ENCODE measurements around the gene P4HB.
"Not testable (repeated sequence)": the region's sequence is repeated elsewhere in the genome, so short reads cannot be mapped to it uniquely, and the experiment has no call there.

Gene P4HB

GRCh38 chr17:81842725-81843504 lies 17.4 kb downstream of the P4HB start:
- no peak overlapping the region for H3K4me3 ChIP-seq (ENCODE audit: extremely low read depth, insufficient read depth, low read length, poor library complexity, severe bottlenecking)
- H3K27ac ChIP-seq (ENCODE audit: low read depth, low read length, severe bottlenecking), result no peak overlapping the region
- peaks cover 4% of the 10 kb centered on the region for H3K4me1 ChIP-seq (ENCODE audit: control insufficient read depth, insufficient read depth, low read length, poor library complexity, severe bottlenecking)
- H3K9me3 ChIP-seq (ENCODE audit: control insufficient read depth, low read length), result no peaks in the 10 kb centered on the region
- WGBS, 2 experiments (ENCODE audit: insufficient coverage in 2 of 2), result 93 to 94% methylated on average over 19 to 21 of the region's 21 CpGs
- H3K36me3 ChIP-seq (ENCODE audit: control insufficient read depth, insufficient read depth, low read length), result peaks cover 56% of the 10 kb centered on the region

GRCh38 chr17:81842378-81842724 lies 18.0 kb downstream of the P4HB start:
- WGBS, 2 experiments (ENCODE audit: insufficient coverage in 2 of 2), result 95 to 96% methylated on average over 9 to 11 of the region's 11 CpGs
- H3K36me3 ChIP-seq (ENCODE audit: control insufficient read depth, insufficient read depth, low read length), result peaks cover 51% of the 10 kb centered on the region

GRCh38 chr17:81841866-81842265 lies 18.5 kb downstream of the P4HB start:
- Histone ChIP-seq H3K4me1 (ENCODE audit: control insufficient read depth, insufficient read depth, low read length, poor library complexity, severe bottlenecking) (peaks cover 4% of the 10 kb centered on the region), H3K27ac (ENCODE audit: low read depth, low read length, severe bottlenecking) (no peak overlapping the region), H3K4me3 (ENCODE audit: extremely low read depth, insufficient read depth, low read length, poor library complexity, severe bottlenecking) (no peak overlapping the region), H3K9me3 (ENCODE audit: control insufficient read depth, low read length) (no peaks in the 10 kb centered on the region), H3K36me3 (ENCODE audit: control insufficient read depth, insufficient read depth, low read length) (peaks cover 46% of the 10 kb centered on the region)
- 93 to 96% methylated on average over 15 of the region's 15 CpGs for WGBS, 2 experiments (ENCODE audit: insufficient coverage in 2 of 2)

More at GRCh38 chr17:81842378-81842724, 18.0 kb downstream of the P4HB start:
- Histone ChIP-seq H3K4me1 (ENCODE audit: control insufficient read depth, insufficient read depth, low read length, poor library complexity, severe bottlenecking) (peaks cover 4% of the 10 kb centered on the region), H3K27ac (ENCODE audit: low read depth, low read length, severe bottlenecking) (no peak overlapping the region), H3K4me3 (ENCODE audit: extremely low read depth, insufficient read depth, low read length, poor library complexity, severe bottlenecking) (no peak overlapping the region), H3K9me3 (ENCODE audit: control insufficient read depth, low read length) (no peaks in the 10 kb centered on the region)

GRCh38 chr17:81840826-81841778 lies 19.2 kb downstream of the P4HB start:
- no peak overlapping the region for H3K4me3 ChIP-seq (ENCODE audit: extremely low read depth, insufficient read depth, low read length, poor library complexity, severe bottlenecking)
- peaks cover 4% of the 10 kb centered on the region for H3K4me1 ChIP-seq (ENCODE audit: control insufficient read depth, insufficient read depth, low read length, poor library complexity, severe bottlenecking)
- 89 to 92% methylated on average over 38 to 39 of the region's 40 CpGs for WGBS, 2 experiments (ENCODE audit: insufficient coverage in 2 of 2)
- no peaks in the 10 kb centered on the region for H3K9me3 ChIP-seq (ENCODE audit: control insufficient read depth, low read length)
- peak overlapping the region; percentile 23 for H3K27ac ChIP-seq (ENCODE audit: low read depth, low read length, severe bottlenecking)
- H3K36me3 ChIP-seq (ENCODE audit: control insufficient read depth, insufficient read depth, low read length), result peaks cover 39% of the 10 kb centered on the region

- WGBS, 2 experiments (ENCODE audit: insufficient coverage in 2 of 2), result 93 to 98% methylated on average over 3 to 5 of the region's 5 CpGs
Observed at GRCh38 chr17:81840059-81840458, 20.3 kb downstream of the P4HB start.

GRCh38 chr17:81839301-81839700 lies 21.0 kb downstream of the P4HB start:
- Histone ChIP-seq H3K9me3 (ENCODE audit: control insufficient read depth, low read length) (no peaks in the 10 kb centered on the region), H3K4me3 (ENCODE audit: extremely low read depth, insufficient read depth, low read length, poor library complexity, severe bottlenecking) (no peak overlapping the region), H3K36me3 (ENCODE audit: control insufficient read depth, insufficient read depth, low read length) (peaks cover 21% of the 10 kb centered on the region), H3K27ac (ENCODE audit: low read depth, low read length, severe bottlenecking) (peak overlapping the region; percentile 10), H3K4me1 (ENCODE audit: control insufficient read depth, insufficient read depth, low read length, poor library complexity, severe bottlenecking) (peaks cover 4% of the 10 kb centered on the region)
- 90 to 95% methylated on average over 13 of the region's 15 CpGs for WGBS, 2 experiments (ENCODE audit: insufficient coverage in 2 of 2)

More at GRCh38 chr17:81840059-81840458, 20.3 kb downstream of the P4HB start:
- not testable (repeated sequence) for H3K27ac ChIP-seq (ENCODE audit: low read depth, low read length, severe bottlenecking); H3K4me1 ChIP-seq (ENCODE audit: control insufficient read depth, insufficient read depth, low read length, poor library complexity, severe bottlenecking); H3K4me3 ChIP-seq (ENCODE audit: extremely low read depth, insufficient read depth, low read length, poor library complexity, severe bottlenecking); H3K9me3 ChIP-seq (ENCODE audit: control insufficient read depth, low read length)
- peaks cover 28% of the 10 kb centered on the region for H3K36me3 ChIP-seq (ENCODE audit: control insufficient read depth, insufficient read depth, low read length)

GRCh38 chr17:81838753-81839255 lies 21.5 kb downstream of the P4HB start:
- H3K4me1 ChIP-seq (ENCODE audit: control insufficient read depth, insufficient read depth, low read length, poor library complexity, severe bottlenecking), result peaks cover 4% of the 10 kb centered on the region
- no peak overlapping the region for H3K4me3 ChIP-seq (ENCODE audit: extremely low read depth, insufficient read depth, low read length, poor library complexity, severe bottlenecking)
- H3K27ac ChIP-seq (ENCODE audit: low read depth, low read length, severe bottlenecking), result peak overlapping the region; percentile 10
- H3K36me3 ChIP-seq (ENCODE audit: control insufficient read depth, insufficient read depth, low read length), result peaks cover 16% of the 10 kb centered on the region
- WGBS, 2 experiments (ENCODE audit: insufficient coverage in 2 of 2), result 71 to 74% methylated on average over 15 of the region's 17 CpGs
- H3K9me3 ChIP-seq (ENCODE audit: control insufficient read depth, low read length), result no peaks in the 10 kb centered on the region

- Histone ChIP-seq H3K4me3 (ENCODE audit: extremely low read depth, insufficient read depth, low read length, poor library complexity, severe bottlenecking) (no peak overlapping the region), H3K36me3 (ENCODE audit: control insufficient read depth, insufficient read depth, low read length) (peaks cover 4% of the 10 kb centered on the region), H3K4me1 (ENCODE audit: control insufficient read depth, insufficient read depth, low read length, poor library complexity, severe bottlenecking) (peaks cover 4% of the 10 kb centered on the region), H3K9me3 (ENCODE audit: control insufficient read depth, low read length) (no peaks in the 10 kb centered on the region), H3K27ac (ENCODE audit: low read depth, low read length, severe bottlenecking) (no peak overlapping the region)
- 91 to 92% methylated on average over 7 to 8 of the region's 9 CpGs for WGBS, 2 experiments (ENCODE audit: insufficient coverage in 2 of 2)
Observed at GRCh38 chr17:81837641-81838040, 22.7 kb downstream of the P4HB start.

- peak within 1 kb of the TSS; percentile 76 for H3K4me3 ChIP-seq (ENCODE audit: extremely low read depth, insufficient read depth, low read length, poor library complexity, severe bottlenecking)
- 94 to 95% methylated on average over 26 of the region's 26 CpGs for WGBS, 2 experiments (ENCODE audit: insufficient coverage in 2 of 2)
- H3K36me3 ChIP-seq (ENCODE audit: control insufficient read depth, insufficient read depth, low read length), result peaks cover 2% of the 10 kb centered on the region
- H3K27ac ChIP-seq (ENCODE audit: low read depth, low read length, severe bottlenecking), result no peak within 1 kb of the TSS
- peaks cover 4% of the 10 kb centered on the region for H3K4me1 ChIP-seq (ENCODE audit: control insufficient read depth, insufficient read depth, low read length, poor library complexity, severe bottlenecking)
- no peaks in the 10 kb centered on the region for H3K9me3 ChIP-seq (ENCODE audit: control insufficient read depth, low read length)
Observed at GRCh38 chr17:81834831-81835267, 25.5 kb downstream of the P4HB start, which contains the start of gene PPP1R27. Gene PPP1R27, minus strand, starts transcription at chr17:81835050. Its CDS starts 97 bp downstream, at chr17:81834953.

- Histone ChIP-seq H3K4me3 (ENCODE audit: extremely low read depth, insufficient read depth, low read length, poor library complexity, severe bottlenecking) (peak overlapping the region; percentile 76), H3K4me1 (ENCODE audit: control insufficient read depth, insufficient read depth, low read length, poor library complexity, severe bottlenecking) (peaks cover 4% of the 10 kb centered on the region), H3K36me3 (ENCODE audit: control insufficient read depth, insufficient read depth, low read length) (peaks cover 5% of the 10 kb centered on the region), H3K27ac (ENCODE audit: low read depth, low read length, severe bottlenecking) (peak overlapping the region; percentile 92), H3K9me3 (ENCODE audit: control insufficient read depth, low read length) (no peaks in the 10 kb centered on the region)
- 90 to 92% methylated on average over 28 to 31 of the region's 31 CpGs for WGBS, 2 experiments (ENCODE audit: insufficient coverage in 2 of 2)
Observed at GRCh38 chr17:81833921-81834830, 26.2 kb downstream of the P4HB start.
